SJSA1 (cell line): ENCODE results near the gene STS. TPM values are rescaled to one million over a fixed set of nuclear protein-coding genes. Genes with fewer than 3 reads are reported as not detected.
"Not testable (repeated sequence)": the region's sequence is repeated elsewhere in the genome, so short reads cannot be mapped to it uniquely, and the experiment has no call there.

ENCODE experiments used
- DNase-seq, 2 experiments: peaks; one replicate each; pipeline ENCODE4 v3.0.0-alpha.2; 2015 to 2020; ENCODE audit warnings: low spot score in 2 of 2, low read depth in 1 of 2
- H3K27ac ChIP-seq: fragments of 250-450 bp; sonication (Bioruptor Pico); 2 replicates; pipeline ENCODE4 v1.5.1; 2020; ENCODE audit warnings: mild to moderate bottlenecking, moderate library complexity
- H3K27me3 ChIP-seq: fragments of 250-450 bp; sonication (Bioruptor Pico); replicated peaks from 2 replicates; pipeline ENCODE4 v1.5.1; 2020; ENCODE audit warnings: mild to moderate bottlenecking, moderate library complexity
- H3K36me3 ChIP-seq: fragments of 250-450 bp; sonication (Bioruptor Pico); 2 replicates; pipeline ENCODE4 v1.5.1; 2020; ENCODE audit warnings: mild to moderate bottlenecking
- H3K4me1 ChIP-seq: fragments of 250-450 bp; sonication (Bioruptor Pico); replicated peaks from 2 replicates; pipeline ENCODE4 v1.6.1; 2021; ENCODE audit warnings: mild to moderate bottlenecking
- H3K4me3 ChIP-seq: fragments of 250-450 bp; sonication (Bioruptor Pico); 2 replicates; pipeline ENCODE4 v1.5.1; 2020; ENCODE audit warnings: mild to moderate bottlenecking
- H3K9me3 ChIP-seq: fragments of 250-450 bp; sonication (Bioruptor Pico); replicated peaks from 2 replicates; pipeline ENCODE4 v1.5.1; 2020; ENCODE audit warnings: mild to moderate bottlenecking
- total RNA-seq: library from RNA; depleted of rRNA; stranded (reverse); fragments of >200 nt; shearing (Covaris generic); gene quantifications from 2 replicates; pipeline ENCODE4 v1.2.3, GENCODE V29; 2014; rRNA removed

The STS gene
- total RNA-seq, 1 experiment from 2014 or later: 4.4 TPM

DNA sequence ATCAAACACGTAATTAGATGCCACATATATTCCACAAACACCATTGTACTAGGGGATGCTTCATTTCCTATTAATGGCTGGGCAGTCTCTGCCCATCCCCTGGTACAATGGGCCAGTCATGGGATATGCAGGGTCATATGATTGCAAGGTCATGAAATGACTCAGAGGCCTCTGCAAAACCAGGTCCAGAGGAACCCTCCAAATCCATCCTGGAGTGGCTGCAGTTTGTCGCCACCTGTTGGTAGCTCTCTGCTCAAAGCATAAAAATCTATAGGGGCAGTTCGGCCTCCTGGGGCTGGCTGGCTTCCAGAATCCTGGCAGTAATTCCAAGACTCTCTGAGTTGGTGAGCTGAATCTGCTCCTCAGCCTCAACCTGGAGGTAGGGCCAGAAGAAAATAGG is 23.4 kb downstream of the STS start:
- Histone ChIP-seq H3K27ac (no peak overlapping the region), H3K27me3 (no peaks in the 10 kb centered on the region), H3K4me3 (no peak overlapping the region), H3K4me1 (no peaks in the 10 kb centered on the region), H3K9me3 (no peaks in the 10 kb centered on the region), H3K36me3 (no peaks in the 10 kb centered on the region)
- DNase-seq: no peak

DNA sequence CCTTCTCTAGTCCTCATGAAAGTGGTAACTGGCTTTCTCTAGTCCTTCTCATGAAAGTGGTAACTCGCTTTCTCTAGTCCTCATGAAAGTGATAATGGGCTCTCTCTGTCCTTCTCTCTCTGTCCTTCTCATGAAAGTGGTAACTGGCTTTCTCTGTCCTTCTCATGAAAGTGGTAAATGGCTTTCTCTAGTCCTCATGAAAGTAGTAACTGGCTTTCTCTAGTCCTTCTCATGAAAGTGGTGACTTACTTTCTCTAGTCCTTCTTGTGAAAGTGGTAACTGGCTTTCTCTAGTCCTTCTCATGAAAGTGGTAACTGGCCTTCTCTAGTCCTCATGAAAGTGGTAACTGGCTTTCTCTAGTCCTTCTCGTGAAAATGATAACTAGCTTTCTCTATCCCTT is 31.3 kb downstream of the STS start:
- DNase-seq: not testable (repeated sequence)

DNA sequence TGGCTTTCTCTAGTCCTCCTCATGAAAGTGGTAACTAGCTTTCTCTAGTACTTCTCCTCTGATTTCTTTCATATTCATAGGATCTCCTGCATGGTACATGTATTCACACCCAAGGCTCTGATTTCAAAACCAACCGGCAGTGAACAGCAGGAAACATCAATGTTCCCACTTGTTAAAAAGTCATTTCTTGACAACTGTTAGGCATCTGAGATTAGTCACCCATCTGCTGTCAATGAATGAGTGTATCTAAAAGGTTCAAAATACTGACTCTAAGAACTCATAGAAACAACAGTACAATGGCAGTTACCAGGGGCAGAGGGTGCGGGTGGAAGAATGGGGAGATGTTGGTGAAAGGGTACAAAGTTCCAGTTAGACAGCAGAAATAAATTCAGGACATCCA is 31.9 kb downstream of the STS start:
- Histone ChIP-seq H3K36me3 (no peaks in the 10 kb centered on the region), H3K27me3 (no peaks in the 10 kb centered on the region), H3K27ac (no peak overlapping the region), H3K9me3 (no peaks in the 10 kb centered on the region), H3K4me1 (no peaks in the 10 kb centered on the region), H3K4me3 (no peak overlapping the region)
- no peak for DNase-seq

More for the DNA sequence above, 31.3 kb downstream of the STS start:
- not testable (repeated sequence) for H3K27me3 ChIP-seq, H3K4me1 ChIP-seq, H3K27ac ChIP-seq, H3K9me3 ChIP-seq, H3K36me3 ChIP-seq, H3K4me3 ChIP-seq

DNA sequence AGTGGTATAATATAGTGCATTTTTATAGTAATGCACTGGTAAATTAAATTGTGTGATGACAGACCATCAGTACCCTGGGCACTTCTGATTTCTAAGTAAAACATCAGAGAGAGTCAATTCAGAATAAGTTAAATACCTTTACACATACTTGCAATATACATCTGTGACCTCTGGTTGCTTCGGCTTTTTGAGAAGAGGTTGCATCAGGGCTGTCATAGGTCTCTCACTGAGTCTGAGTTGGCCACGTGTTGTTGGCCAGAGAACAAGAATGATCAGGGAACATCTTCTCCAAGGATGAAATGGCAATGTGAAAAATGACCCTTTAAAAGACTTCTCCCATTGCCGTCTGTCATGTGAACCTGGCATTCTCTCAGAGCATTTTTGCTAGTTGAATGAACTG is 37.3 kb downstream of the STS start:
- Histone ChIP-seq H3K4me1 (no peaks in the 10 kb centered on the region), H3K36me3 (no peaks in the 10 kb centered on the region), H3K4me3 (no peak overlapping the region), H3K27ac (no peak overlapping the region), H3K9me3 (no peaks in the 10 kb centered on the region), H3K27me3 (no peaks in the 10 kb centered on the region)
- no peak for DNase-seq

DNA sequence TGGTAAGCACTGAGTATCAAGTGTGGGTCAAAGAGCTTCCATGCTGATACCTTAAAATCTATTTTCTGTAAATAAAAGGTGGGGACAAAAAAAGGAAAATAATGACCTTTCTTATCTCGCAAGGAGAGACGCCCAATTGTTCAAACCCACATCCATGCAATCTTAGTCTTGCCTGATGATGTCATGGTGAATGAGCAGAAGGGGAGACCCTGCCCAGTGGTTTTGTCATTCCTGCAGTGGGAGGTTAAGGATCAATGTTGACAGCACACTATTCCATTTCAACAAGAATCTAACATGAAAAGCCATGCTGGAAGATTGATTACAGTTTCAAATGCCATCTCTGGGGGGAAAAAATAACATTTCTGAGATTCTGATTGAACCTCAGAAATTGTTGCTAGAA is 41.2 kb downstream of the STS start:
- Histone ChIP-seq H3K9me3 (no peaks in the 10 kb centered on the region), H3K4me1 (no peaks in the 10 kb centered on the region), H3K36me3 (no peaks in the 10 kb centered on the region), H3K4me3 (no peak overlapping the region), H3K27me3 (no peaks in the 10 kb centered on the region), H3K27ac (no peak overlapping the region)
- no peak for DNase-seq

DNA sequence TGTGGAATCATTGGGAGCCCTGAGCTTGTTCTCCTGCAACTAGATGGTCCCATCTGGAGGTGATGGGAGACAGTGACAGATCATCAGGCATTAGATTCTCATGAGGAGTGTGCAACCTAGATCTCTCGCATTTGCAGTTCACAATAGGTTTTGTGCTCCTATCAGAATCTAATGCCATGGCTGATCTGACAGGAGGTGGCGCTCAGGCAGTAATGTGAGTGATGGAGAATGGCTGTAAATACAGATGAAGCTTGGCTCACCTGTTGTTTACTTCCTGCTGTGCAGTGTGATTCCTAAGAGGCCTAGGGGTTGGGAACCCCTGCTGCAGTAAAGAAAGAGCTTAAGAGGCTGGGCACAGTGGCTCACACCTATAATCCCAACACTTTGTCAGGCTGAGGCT is 42.6 kb downstream of the STS start:
- no peaks in the 10 kb centered on the region for H3K9me3 ChIP-seq
- H3K27me3 ChIP-seq: no peaks in the 10 kb centered on the region
- H3K27ac ChIP-seq: no peak overlapping the region
- DNase-seq: no peak
- no peaks in the 10 kb centered on the region for H3K36me3 ChIP-seq
- no peaks in the 10 kb centered on the region for H3K4me1 ChIP-seq
- no peak overlapping the region for H3K4me3 ChIP-seq

DNA sequence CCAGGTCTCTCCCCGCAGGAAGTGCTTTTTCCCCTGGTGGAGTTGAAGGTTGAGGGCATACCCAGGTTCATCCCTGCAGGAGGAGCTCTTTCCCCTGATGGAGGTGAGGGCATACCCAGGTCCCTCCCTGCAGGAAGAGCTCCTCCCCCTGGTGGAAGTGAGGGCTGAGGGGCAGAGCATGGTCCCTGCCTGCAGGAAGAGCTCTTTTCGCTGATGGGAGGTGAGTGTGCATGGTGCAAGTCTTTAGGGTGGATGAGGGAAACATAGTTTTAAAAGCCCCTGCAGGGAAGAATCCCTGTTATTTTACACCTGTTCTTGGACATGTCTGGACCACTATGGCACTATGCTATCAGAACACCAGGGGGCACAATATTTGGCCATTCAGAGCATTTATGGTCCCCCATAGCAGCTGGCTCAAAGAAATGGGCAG is 44.2 kb downstream of the STS start:
- H3K27ac ChIP-seq: no peak overlapping the region
- no peaks in the 10 kb centered on the region for H3K9me3 ChIP-seq
- no peaks in the 10 kb centered on the region for H3K27me3 ChIP-seq
- no peaks in the 10 kb centered on the region for H3K36me3 ChIP-seq
- no peak for DNase-seq
- no peaks in the 10 kb centered on the region for H3K4me1 ChIP-seq
- H3K4me3 ChIP-seq: no peak overlapping the region

DNA sequence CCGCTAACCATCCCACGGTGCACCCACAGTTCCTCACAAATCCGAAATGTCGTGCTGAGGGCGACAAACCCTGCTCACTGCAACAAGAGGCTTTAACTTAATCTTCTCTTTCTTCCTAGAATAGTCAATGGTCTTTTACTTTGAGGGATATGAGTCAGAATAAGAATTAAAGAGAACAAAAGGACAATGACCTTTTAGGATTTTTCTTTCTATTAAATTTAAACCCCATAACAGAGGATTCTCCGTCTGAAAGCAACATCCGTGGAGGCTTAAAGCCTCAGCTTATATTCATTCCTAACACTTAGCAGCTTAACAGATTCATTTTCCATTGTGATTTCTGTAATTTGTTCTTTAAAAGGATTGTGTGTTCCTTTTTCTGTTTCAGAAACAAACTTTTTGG is 45.4 kb downstream of the STS start:
- Histone ChIP-seq H3K4me1 (no peaks in the 10 kb centered on the region), H3K9me3 (no peaks in the 10 kb centered on the region), H3K4me3 (no peak overlapping the region), H3K36me3 (no peaks in the 10 kb centered on the region), H3K27ac (no peak overlapping the region), H3K27me3 (no peaks in the 10 kb centered on the region)
- no peak for DNase-seq

DNA sequence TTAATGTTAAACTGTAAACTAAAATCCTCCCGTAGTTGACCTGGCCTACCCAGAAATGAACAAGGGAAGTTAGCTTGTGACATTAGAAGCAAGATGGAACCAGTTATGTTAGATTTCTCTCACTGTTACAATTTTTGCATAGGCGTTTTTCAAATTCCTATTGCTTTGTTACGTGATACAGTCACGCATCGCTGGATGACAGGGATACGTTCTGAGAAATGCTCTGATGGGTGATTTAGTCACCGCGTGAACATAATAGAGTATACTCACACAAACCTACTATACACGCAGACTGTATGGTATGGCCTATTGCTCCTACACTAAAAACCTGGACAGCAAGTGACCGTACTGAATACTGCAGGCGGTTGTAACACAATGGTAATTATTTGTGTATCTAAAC is 47.1 kb downstream of the STS start:
- Histone ChIP-seq H3K27ac (no peak overlapping the region), H3K4me1 (no peaks in the 10 kb centered on the region), H3K9me3 (no peaks in the 10 kb centered on the region), H3K36me3 (no peaks in the 10 kb centered on the region), H3K4me3 (no peak overlapping the region), H3K27me3 (no peaks in the 10 kb centered on the region)
- no peak for DNase-seq

Other genes with a start within 250 kb of the STS start
- 8.2 and 8.7 TPM in 2 replicates for gene PUDP, start 441 bp downstream of the STS start, total RNA-seq